CD4-positive, alpha-beta T cell treated with Interleukin-21 for 1 hour (primary cell): ENCODE measurements around the gene PRPF38B.
"Not testable (repeated sequence)": the region's sequence is repeated elsewhere in the genome, so short reads cannot be mapped to it uniquely, and the experiment has no call there.

Experiments
- DNase-seq: peaks from one replicate; pipeline ENCODE4 v3.0.0-alpha.2; 2020

Gene PRPF38B

GRCh38 chr1:108691942-108692723, at the start of gene PRPF38B:
Gene PRPF38B, plus strand, starts transcription at chr1:108692310. Its CDS starts 282 bp downstream, at chr1:108692592.
- DNase-seq = peak; percentile 93

GRCh38 chr1:108643492-108644335, 48.4 kb upstream of the PRPF38B start:
- peak; percentile 78 for DNase-seq

- DNase-seq = peak; percentile 74
Observed at GRCh38 chr1:108644984-108645383, 47.1 kb upstream of the PRPF38B start.

- peak; percentile 28 for DNase-seq
Observed at GRCh38 chr1:108645564-108646184, 46.4 kb upstream of the PRPF38B start.

- no peak for DNase-seq
Observed at GRCh38 chr1:108646265-108646647, 45.9 kb upstream of the PRPF38B start.

GRCh38 chr1:108646648-108647269, 45.4 kb upstream of the PRPF38B start:
- DNase-seq = peak; percentile 93

- DNase-seq = peak; percentile 36
Observed at GRCh38 chr1:108653431-108654105, 38.5 kb upstream of the PRPF38B start.

GRCh38 chr1:108657356-108658080, 34.6 kb upstream of the PRPF38B start:
- DNase-seq = no peak

- DNase-seq = peak; percentile 81
Observed at GRCh38 chr1:108661030-108661609, 31.0 kb upstream of the PRPF38B start, which contains the start of gene HENMT1. Gene HENMT1, minus strand, starts transcription at chr1:108661093. Its CDS starts 1,209 bp downstream, at chr1:108659884.

- DNase-seq = no peak
Observed at GRCh38 chr1:108663074-108663473, 29.0 kb upstream of the PRPF38B start.

GRCh38 chr1:108664481-108664880, 27.6 kb upstream of the PRPF38B start:
- no peak for DNase-seq

GRCh38 chr1:108665067-108665466, 27.0 kb upstream of the PRPF38B start:
- no peak for DNase-seq

GRCh38 chr1:108665771-108666170, 26.3 kb upstream of the PRPF38B start:
- no peak for DNase-seq

- DNase-seq = not testable (repeated sequence)
Observed at GRCh38 chr1:108667422-108667821, 24.7 kb upstream of the PRPF38B start.

GRCh38 chr1:108668777-108669176, 23.3 kb upstream of the PRPF38B start:
- DNase-seq = no peak

GRCh38 chr1:108669679-108670078, 22.4 kb upstream of the PRPF38B start:
- no peak for DNase-seq

- no peak for DNase-seq
Observed at GRCh38 chr1:108670131-108670773, 21.9 kb upstream of the PRPF38B start.

- no peak for DNase-seq
Observed at GRCh38 chr1:108671143-108671542, 21.0 kb upstream of the PRPF38B start.

GRCh38 chr1:108678706-108679105, 13.4 kb upstream of the PRPF38B start:
- DNase-seq = no peak

- no peak for DNase-seq
Observed at GRCh38 chr1:108679586-108680213, 12.4 kb upstream of the PRPF38B start.
